ENCODE results near the gene CUTA.
"Not testable (repeated sequence)": the region's sequence is repeated elsewhere in the genome, so short reads cannot be mapped to it uniquely, and the experiment has no call there.

CUTA gene

GRCh38 chr6:33390767-33391277, 27.1 kb downstream of the CUTA start:
- H3K4me3 ChIP-seq (ENCODE audit: low read length), result peak overlapping the region; percentile 27; the same call in 1 of the 2 replicates
- TF ChIP-seq ZNF274 (IDR thresholded peaks at IDR 0.05; ENCODE audit: low read depth, low read length), result no peak

DNA sequence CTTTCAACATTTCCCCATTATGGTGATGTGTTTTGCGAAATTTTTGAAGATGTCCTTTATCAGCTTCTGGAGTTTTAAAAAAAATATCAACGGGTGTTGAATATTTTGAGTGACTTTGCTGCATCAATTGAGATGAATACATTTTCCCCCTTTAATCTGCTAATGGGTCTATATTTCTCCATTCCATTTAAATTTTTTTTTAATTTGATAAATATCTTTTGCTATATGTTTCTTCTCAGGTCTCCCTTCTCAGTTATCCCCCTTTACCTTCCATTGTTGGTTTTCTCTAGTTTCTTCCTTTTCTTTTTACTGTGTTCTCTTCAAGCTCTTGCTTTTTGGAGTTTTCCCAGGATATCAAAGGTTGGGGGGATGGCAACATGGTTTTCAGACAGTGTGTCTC, 27.7 kb downstream of the CUTA start:
- no peak overlapping the region for H3K4me3 ChIP-seq (ENCODE audit: low read length)
- no peak for TF ChIP-seq ZNF274 (IDR thresholded peaks at IDR 0.05; ENCODE audit: low read depth, low read length)

DNA sequence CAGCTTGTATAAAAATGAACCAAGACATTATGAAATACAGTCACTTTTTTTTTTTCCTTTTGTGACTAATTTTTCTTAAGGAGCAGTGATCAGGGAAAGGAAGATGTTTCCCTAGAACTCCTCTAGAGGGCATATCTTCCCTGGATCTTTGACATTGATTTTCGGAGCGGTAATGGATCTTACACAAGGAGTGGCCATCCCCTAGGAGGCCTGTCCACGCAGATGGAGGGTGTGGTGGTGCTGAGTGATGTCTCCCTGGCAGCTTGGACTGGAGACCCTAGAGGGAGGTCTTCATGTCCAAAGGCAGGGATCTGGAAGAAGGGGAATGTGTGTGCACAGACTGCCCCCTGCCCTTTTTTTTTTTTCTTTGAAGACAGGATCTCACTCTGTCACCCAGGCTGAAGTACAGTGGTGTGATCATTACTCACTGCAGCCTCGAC, 33.3 kb downstream of the CUTA start:
- no peak overlapping the region for H3K4me3 ChIP-seq (ENCODE audit: low read length)
- no peak for TF ChIP-seq ZNF274 (IDR thresholded peaks at IDR 0.05; ENCODE audit: low read depth, low read length)

DNA sequence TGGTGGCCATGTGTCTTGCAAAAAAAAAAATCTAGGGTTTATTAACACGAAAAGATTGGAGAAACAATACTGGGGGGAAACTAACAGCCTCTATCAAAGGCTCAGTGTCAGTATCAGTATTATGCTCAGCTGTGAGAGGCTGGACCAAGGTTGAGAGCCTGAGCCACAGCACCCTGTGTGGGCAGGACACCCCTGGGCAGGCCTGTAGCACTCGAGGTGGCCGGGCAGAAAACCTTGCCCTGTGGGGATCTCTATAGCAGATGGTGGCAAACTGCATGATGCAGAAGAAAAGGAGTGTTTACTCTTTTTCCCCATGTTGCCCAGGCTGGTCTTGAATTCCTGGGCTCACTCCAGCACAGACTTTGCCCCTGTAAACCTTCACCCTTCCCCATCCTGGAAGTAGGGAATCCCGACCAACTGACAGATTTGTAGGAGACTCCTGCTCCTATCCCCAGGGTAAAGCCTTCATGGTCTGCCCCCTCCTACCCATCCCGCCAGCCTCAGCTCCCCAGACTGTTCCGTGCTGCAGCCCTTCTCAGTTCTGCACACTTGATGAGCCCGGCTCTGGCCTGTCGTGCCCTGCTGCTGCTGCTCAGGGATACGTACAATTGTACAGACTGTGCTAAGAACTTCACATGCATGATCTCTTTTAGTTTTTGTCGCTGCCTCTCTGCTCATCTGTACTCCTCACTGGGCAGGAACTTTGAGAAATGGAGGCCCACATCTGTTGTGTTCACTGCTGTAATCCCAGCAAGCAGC, 34.3 kb downstream of the CUTA start:
- no peak for TF ChIP-seq ZNF274 (IDR thresholded peaks at IDR 0.05; ENCODE audit: low read depth, low read length)
- H3K4me3 ChIP-seq (ENCODE audit: low read length), result no peak overlapping the region

GRCh38 chr6:33380272-33380981, 37.5 kb downstream of the CUTA start:
- no peak for TF ChIP-seq ZNF274 (IDR thresholded peaks at IDR 0.05; ENCODE audit: low read depth, low read length)
- H3K4me3 ChIP-seq (ENCODE audit: low read length), result no peak overlapping the region

DNA sequence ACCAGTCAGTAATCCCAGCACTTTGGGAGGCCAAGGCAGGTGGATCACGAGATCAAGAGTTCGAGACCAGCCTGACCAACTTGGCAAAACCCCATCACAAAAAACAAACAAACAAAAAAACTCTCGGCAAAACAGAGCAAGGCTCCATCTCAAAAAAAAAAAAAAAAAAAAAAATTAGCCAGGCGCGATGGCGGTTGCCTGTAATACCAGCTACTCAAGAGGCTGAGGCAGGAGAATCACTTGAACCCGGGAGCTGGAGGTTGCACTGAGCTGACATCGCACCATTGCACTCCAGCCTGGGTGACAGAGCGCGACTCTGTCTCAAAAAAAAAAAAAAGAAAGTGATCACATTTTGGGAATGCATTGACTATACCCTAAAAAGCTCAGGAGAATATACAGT, 38.7 kb downstream of the CUTA start:
- not testable (repeated sequence) for H3K4me3 ChIP-seq (ENCODE audit: low read length)

- TF ChIP-seq ZNF274 (IDR thresholded peaks at IDR 0.05; ENCODE audit: low read depth, low read length), result no peak
- H3K4me3 ChIP-seq (ENCODE audit: low read length), result no peak overlapping the region
Observed at GRCh38 chr6:33377171-33377570, 40.7 kb downstream of the CUTA start.

- H3K4me3 ChIP-seq (ENCODE audit: low read length), result no peak overlapping the region
- no peak for TF ChIP-seq ZNF274 (IDR thresholded peaks at IDR 0.05; ENCODE audit: low read depth, low read length)
Observed at GRCh38 chr6:33375143-33375671, 42.7 kb downstream of the CUTA start.

- TF ChIP-seq ZNF274 (IDR thresholded peaks at IDR 0.05; ENCODE audit: low read depth, low read length), result no peak
- H3K4me3 ChIP-seq (ENCODE audit: low read length), result no peak overlapping the region
Observed at GRCh38 chr6:33373960-33374910, 43.7 kb downstream of the CUTA start.

DNA sequence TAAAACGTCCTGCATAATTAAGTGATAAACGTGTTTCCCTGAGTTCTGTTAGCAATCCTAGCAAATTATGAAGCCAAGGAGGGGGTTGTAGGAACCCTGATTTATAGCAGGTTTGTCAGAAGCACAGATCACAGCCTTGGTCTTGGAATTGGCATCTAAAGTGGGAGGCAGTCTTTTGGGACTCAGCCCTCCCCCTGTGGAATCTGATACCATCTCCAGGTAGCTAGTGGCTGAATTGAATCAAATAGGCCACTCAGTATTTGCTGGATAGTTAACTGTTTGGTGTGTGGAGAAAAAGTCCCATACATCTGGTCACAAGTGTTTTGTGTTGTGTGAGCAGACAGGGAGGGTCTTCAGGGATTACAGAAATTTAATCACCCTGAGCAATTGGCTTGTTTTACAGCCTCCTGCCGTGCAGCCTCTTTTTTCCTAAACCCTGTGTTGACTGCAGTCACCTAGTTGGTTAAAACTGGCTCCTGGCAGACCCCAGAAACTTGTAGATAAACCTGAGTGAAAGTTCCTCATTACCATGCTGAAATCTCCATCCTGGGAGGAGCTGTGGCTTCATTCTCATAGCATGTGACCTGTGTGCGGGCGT, 45.3 kb downstream of the CUTA start:
- no peak for TF ChIP-seq ZNF274 (IDR thresholded peaks at IDR 0.05; ENCODE audit: low read depth, low read length)
- H3K4me3 ChIP-seq (ENCODE audit: low read length), result no peak overlapping the region

- H3K4me3 ChIP-seq (ENCODE audit: low read length), result not testable (repeated sequence)
Observed at GRCh38 chr6:33371901-33372300, 46.0 kb downstream of the CUTA start.

DNA sequence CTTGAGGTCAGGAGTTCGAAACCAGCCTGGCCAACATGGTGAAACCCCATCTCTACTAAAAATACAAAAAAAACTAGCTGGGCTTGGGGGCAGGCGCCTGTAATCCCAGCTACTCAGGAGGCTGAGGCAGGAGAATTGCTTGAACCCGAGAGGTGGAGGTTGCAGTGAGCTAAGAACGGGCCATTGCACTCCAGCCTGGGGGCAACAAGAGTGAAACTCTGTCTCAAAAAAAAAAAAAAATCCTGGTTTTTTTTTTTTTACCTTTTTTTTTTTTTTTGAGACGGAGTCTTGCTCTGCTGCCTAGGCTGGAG, 50.2 kb downstream of the CUTA start:
- H3K4me3 ChIP-seq (ENCODE audit: low read length), result not testable (repeated sequence)

DNA sequence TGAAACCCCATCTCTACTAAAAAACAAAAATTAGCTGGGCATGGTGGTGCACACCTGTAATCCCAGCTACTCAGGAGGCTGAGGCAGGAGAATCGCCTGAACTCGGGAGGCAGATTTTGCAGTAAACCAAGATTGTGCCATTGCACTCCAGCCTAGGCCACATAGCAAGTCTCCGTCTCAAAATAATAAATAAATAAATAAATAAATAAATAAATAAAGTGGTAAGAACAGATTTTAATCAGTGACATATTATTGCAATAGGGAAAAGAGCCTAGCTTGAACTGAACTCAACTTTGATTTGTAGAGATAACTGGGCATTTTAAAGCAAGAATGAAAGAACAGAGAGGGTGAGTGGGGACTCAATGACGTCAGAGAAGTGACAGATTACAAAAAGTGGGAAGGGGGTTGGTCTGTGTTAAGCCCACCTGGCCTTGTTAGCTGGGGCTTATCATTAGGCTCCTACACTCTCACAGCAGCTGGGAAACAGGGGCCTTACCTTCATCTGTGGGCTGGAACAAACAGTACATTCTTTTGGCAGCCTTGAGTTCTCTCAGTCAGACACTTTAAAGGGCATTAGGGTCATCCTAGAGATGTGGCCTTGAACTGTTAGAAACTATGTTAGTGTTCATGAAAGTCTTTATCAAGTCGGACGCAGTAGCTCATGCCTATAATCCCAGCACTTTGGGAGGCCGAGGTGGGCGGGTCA, 50.7 kb downstream of the CUTA start:
- no peak for TF ChIP-seq ZNF274 (IDR thresholded peaks at IDR 0.05; ENCODE audit: low read depth, low read length)

More for the DNA sequence above, 50.7 kb downstream of the CUTA start:
- no peak overlapping the region for H3K4me3 ChIP-seq (ENCODE audit: low read length)
